Upper lobe of left lung (tissue), 4 donors: Measurements from ENCODE around the gene BBS5.
"Not testable (repeated sequence)": the region's sequence is repeated elsewhere in the genome, so short reads cannot be mapped to it uniquely, and the experiment has no call there.

ENCODE experiments used
- POLR2A ChIP-seq, 4 donors: fragments of 450-650 bp; IDR thresholded peaks; one replicate each; pipeline ENCODE4 v1.5.1; 2016 to 2017; ENCODE audit warnings: antibody characterized with exemption in 4 of 4, mild to moderate bottlenecking in 2 of 4
- POLR2AphosphoS5 ChIP-seq, 2 donors: sonication (generic); formaldehyde crosslinking; IDR thresholded peaks; one replicate each; pipeline ENCODE4 v1.5.1; 2017; ENCODE audit warnings: antibody characterized with exemption in 2 of 2
- TF ChIP-seq, protein P1 (sequence below), 6 experiments: fragments of 450-650 bp in 4 of 6; fragments of 200-600 bp in 2 of 6; sonication (generic) in 2 of 6; IDR thresholded peaks; one replicate each; pipeline ENCODE4 v1.5.1; 2016 to 2019; ENCODE audit warnings: antibody characterized with exemption in 6 of 6

DNA sequence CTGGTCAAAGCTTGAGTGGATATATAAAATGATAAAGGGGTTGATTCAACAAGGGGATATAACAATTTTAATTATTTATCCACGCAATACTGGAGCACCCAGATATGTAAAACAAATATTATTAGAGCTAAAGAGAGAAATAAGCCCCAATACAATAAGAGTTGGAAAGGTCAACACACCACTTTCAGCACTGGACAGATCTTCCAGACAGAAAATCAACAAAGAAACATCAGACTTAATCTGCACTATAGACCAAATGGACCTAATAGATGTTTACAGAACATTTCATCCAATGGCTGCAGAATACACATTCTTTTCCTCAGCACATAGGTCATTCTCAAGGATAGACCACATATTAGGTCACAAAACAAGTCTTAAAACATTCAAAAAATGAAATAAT is 45.1 kb upstream of the BBS5 start:
- not testable (repeated sequence) for TF ChIP-seq POLR2A, POLR2AphosphoS5 (IDR thresholded peaks at IDR 0.05)
- TF ChIP-seq, protein P1, sequence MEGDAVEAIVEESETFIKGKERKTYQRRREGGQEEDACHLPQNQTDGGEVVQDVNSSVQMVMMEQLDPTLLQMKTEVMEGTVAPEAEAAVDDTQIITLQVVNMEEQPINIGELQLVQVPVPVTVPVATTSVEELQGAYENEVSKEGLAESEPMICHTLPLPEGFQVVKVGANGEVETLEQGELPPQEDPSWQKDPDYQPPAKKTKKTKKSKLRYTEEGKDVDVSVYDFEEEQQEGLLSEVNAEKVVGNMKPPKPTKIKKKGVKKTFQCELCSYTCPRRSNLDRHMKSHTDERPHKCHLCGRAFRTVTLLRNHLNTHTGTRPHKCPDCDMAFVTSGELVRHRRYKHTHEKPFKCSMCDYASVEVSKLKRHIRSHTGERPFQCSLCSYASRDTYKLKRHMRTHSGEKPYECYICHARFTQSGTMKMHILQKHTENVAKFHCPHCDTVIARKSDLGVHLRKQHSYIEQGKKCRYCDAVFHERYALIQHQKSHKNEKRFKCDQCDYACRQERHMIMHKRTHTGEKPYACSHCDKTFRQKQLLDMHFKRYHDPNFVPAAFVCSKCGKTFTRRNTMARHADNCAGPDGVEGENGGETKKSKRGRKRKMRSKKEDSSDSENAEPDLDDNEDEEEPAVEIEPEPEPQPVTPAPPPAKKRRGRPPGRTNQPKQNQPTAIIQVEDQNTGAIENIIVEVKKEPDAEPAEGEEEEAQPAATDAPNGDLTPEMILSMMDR (IDR thresholded peaks at IDR 0.05) = not testable (repeated sequence)
